Esophagus muscularis mucosa (tissue), 4 donors: ENCODE results near the gene KDF1. TPM values are rescaled to one million over a fixed set of nuclear protein-coding genes. Genes with fewer than 3 reads are reported as not detected.
"Not testable (repeated sequence)": the region's sequence is repeated elsewhere in the genome, so short reads cannot be mapped to it uniquely, and the experiment has no call there.

ENCODE experiments used
- DNase-seq: peaks from one replicate; pipeline ENCODE4 v3.0.0-alpha.2; 2017; ENCODE audit errors: extremely low spot score
- H3K27ac ChIP-seq, 4 donors: fragments of 200-600 bp; sonication (generic); replicated peaks in 1 of 4; 1 replicate in 3 of 4; 2 replicates in 1 of 4; pipeline ENCODE4 v1.5.1; 2016 to 2019; ENCODE audit warnings: mild to moderate bottlenecking in 1 of 4
- H3K27me3 ChIP-seq, 4 donors: fragments of 200-600 bp; sonication (generic); one replicate each; pipeline versions ENCODE4 v1.5.1 to v1.6.0; 2016 to 2019
- H3K36me3 ChIP-seq, 4 donors: fragments of 200-600 bp; sonication (generic); one replicate each; pipeline ENCODE4 v1.5.1; 2016 to 2019
- H3K4me1 ChIP-seq, 4 donors: fragments of 200-600 bp; sonication (generic); one replicate each; pipeline ENCODE4 v1.5.1; 2016 to 2019
- H3K4me3 ChIP-seq, 4 donors: fragments of 200-600 bp; sonication (generic); 1 replicate in 2 of 4; 2 replicates in 2 of 4; pipeline ENCODE4 v1.5.1; 2016 to 2019; ENCODE audit warnings: mild to moderate bottlenecking in 4 of 4, moderate library complexity in 1 of 4
- H3K9me3 ChIP-seq, 4 donors: fragments of 200-600 bp; sonication (generic); 1 replicate in 3 of 4; 2 replicates in 1 of 4; pipeline ENCODE4 v1.5.1; 2016 to 2019
- CTCF ChIP-seq, 3 experiments: fragments of 200-600 bp in 2 of 3; fragments of 450-650 bp in 1 of 3; sonication (generic) in 2 of 3; IDR thresholded peaks; one replicate each; pipeline ENCODE4 v1.5.1; 2017 to 2019; ENCODE audit warnings: antibody characterized with exemption in 3 of 3, mild to moderate bottlenecking in 2 of 3, moderate library complexity in 1 of 3
- EP300 ChIP-seq: sonication (generic); formaldehyde crosslinking; IDR thresholded peaks from one replicate; pipeline ENCODE4 v1.6.1; 2017; ENCODE audit warnings: antibody characterized with exemption
- POLR2A ChIP-seq: fragments of 450-650 bp; IDR thresholded peaks from one replicate; pipeline ENCODE4 v1.6.1; 2017; ENCODE audit warnings: antibody characterized with exemption, moderate library complexity, mild to moderate bottlenecking, low read depth
- POLR2AphosphoS5 ChIP-seq, 2 donors: sonication (generic); formaldehyde crosslinking; IDR thresholded peaks; one replicate each; pipeline ENCODE4 v1.6.1; 2017; ENCODE audit warnings: antibody characterized with exemption in 2 of 2
- WGBS: methylation state at CpG from one replicate; pipeline ENCODE4 v1.1.5; 2018; 5-methylcytosine and 5-hydroxymethylcytosine counted together
- intact Hi-C: fragments of 100-400 bp; cut with DNase I; formaldehyde crosslinking; loops from one replicate; pipeline ENCODE4 v1.15.1; 2023
- total RNA-seq, 4 donors: library from RNA; depleted of rRNA; stranded (reverse); fragments of >200 nt; gene quantifications; one replicate each; pipeline versions ENCODE4 v1.1.0 to v1.2.1, GENCODE V29; 2016

KDF1 gene
- total RNA-seq, 4 donors from 2014 or later = 0.33 to 0.42 TPM; not detected in 2

GRCh38 chr1:26949926-26950319 lies 10.3 kb downstream of the KDF1 start:
- no peaks in the 10 kb centered on the region for H3K9me3 ChIP-seq
- no peak overlapping the region for H3K27ac ChIP-seq
- H3K27me3 ChIP-seq = peaks cover 0 to 16% (median 0%) of the 10 kb centered on the region in 4 donors
- TF ChIP-seq CTCF (IDR thresholded peaks at IDR 0.05) = no peak
- peaks cover 10 to 29% (median 26%) of the 10 kb centered on the region in 4 donors for H3K36me3 ChIP-seq
- DNase-seq = no peak
- H3K4me1 ChIP-seq = peaks cover 0 to 4% (median 0%) of the 10 kb centered on the region in 4 donors
- H3K4me3 ChIP-seq = no peak overlapping the region
- intact Hi-C loops = no loop called here
- 93% methylated on average over 3 of the region's 3 CpGs for WGBS

- 71% methylated on average over 1 of the region's 1 CpG for WGBS
- H3K36me3 ChIP-seq = peaks cover 16 to 34% (median 31%) of the 10 kb centered on the region in 4 donors
- H3K4me1 ChIP-seq = peaks cover 0 to 4% (median 0%) of the 10 kb centered on the region in 4 donors
- H3K9me3 ChIP-seq = no peaks in the 10 kb centered on the region
- TF ChIP-seq POLR2AphosphoS5 (IDR thresholded peaks at IDR 0.05) (no peak), CTCF (IDR thresholded peaks at IDR 0.05) (no peak), POLR2A (no peak), EP300 (no peak)
- no peak overlapping the region for H3K27ac ChIP-seq
- H3K27me3 ChIP-seq = peaks cover 0 to 12% (median 0%) of the 10 kb centered on the region in 4 donors
- no peak for DNase-seq
- no peak overlapping the region for H3K4me3 ChIP-seq
- intact Hi-C loops = no loop called here
Measured at GRCh38 chr1:26949266-26949925, 10.9 kb downstream of the KDF1 start.

- H3K9me3 ChIP-seq, intact Hi-C loops, H3K27ac ChIP-seq, H3K4me3 ChIP-seq, H3K4me1 ChIP-seq, DNase-seq, H3K27me3 ChIP-seq: not testable (repeated sequence)
- peaks cover 23 to 41% (median 38%) of the 10 kb centered on the region in 4 donors for H3K36me3 ChIP-seq
- WGBS = 88% methylated on average over 16 of the region's 16 CpGs
Measured at GRCh38 chr1:26948725-26949057, 11.6 kb downstream of the KDF1 start.

- intact Hi-C loops = no loop called here
- WGBS = 85% methylated on average over 4 of the region's 4 CpGs
- H3K9me3 ChIP-seq = no peaks in the 10 kb centered on the region
- H3K4me1 ChIP-seq = peaks cover 0 to 4% (median 0%) of the 10 kb centered on the region in 4 donors
- TF ChIP-seq EP300 (no peak), POLR2A (no peak), CTCF (IDR thresholded peaks at IDR 0.05) (no peak), POLR2AphosphoS5 (IDR thresholded peaks at IDR 0.05) (no peak)
- H3K27ac ChIP-seq = no peak overlapping the region
- H3K4me3 ChIP-seq = no peak overlapping the region
- no peaks in the 10 kb centered on the region for H3K27me3 ChIP-seq
- H3K36me3 ChIP-seq = peaks cover 45 to 65% (median 62%) of the 10 kb centered on the region in 4 donors
- DNase-seq = no peak
Measured at GRCh38 chr1:26946270-26946669, 14.0 kb downstream of the KDF1 start.

- H3K4me3 ChIP-seq = no peak overlapping the region
- TF ChIP-seq POLR2AphosphoS5 (IDR thresholded peaks at IDR 0.05) (no peak), POLR2A (no peak), CTCF (IDR thresholded peaks at IDR 0.05) (no peak), EP300 (no peak)
- intact Hi-C loops = no loop called here
- 85% methylated on average over 8 of the region's 8 CpGs for WGBS
- peaks cover 0 to 4% (median 0%) of the 10 kb centered on the region in 4 donors for H3K4me1 ChIP-seq
- no peaks in the 10 kb centered on the region for H3K27me3 ChIP-seq
- H3K27ac ChIP-seq = no peak overlapping the region
- H3K9me3 ChIP-seq = no peaks in the 10 kb centered on the region
- DNase-seq = no peak
- H3K36me3 ChIP-seq = peaks cover 46 to 67% (median 65%) of the 10 kb centered on the region in 4 donors
Measured at GRCh38 chr1:26945728-26946127, 14.5 kb downstream of the KDF1 start.
